ENCODE data around the gene GATB.
"Not testable (repeated sequence)": the region's sequence is repeated elsewhere in the genome, so short reads cannot be mapped to it uniquely, and the experiment has no call there.

Gene GATB

DNA sequence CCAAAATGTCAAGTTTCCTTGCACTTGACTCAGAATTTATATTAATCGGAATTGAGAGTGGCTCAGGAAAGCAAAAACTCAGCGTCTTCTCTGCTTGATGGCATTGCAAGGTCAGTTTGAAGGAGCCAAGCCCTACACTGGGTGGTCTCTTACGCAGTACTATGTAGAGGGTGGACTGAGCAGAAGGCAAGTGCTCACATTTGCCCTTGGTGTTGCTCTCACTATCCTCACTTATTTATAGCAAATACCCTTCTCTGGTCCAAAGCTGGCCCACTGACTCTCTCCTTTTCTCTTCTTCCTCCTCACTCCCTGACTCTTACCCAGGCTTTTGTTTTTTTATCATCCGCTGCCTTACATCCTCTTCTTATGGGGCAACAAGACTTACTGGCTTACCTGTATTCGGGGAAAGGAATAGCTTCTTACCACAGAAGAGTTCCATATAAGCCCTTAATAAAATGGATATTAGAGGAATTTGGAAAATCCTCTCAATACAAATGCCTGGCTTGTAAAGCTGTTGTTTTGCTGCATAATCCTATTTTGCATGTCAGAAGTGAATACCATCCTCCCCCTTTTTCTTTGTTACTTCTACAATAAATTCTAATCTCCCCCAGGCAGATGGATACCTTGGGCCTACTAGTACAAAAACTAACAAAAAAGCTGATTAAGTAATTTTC lies 24.8 kb upstream of the GATB start:
- no peak for DNase-seq (ENCODE audit: low read depth in 3 of 3)

DNA sequence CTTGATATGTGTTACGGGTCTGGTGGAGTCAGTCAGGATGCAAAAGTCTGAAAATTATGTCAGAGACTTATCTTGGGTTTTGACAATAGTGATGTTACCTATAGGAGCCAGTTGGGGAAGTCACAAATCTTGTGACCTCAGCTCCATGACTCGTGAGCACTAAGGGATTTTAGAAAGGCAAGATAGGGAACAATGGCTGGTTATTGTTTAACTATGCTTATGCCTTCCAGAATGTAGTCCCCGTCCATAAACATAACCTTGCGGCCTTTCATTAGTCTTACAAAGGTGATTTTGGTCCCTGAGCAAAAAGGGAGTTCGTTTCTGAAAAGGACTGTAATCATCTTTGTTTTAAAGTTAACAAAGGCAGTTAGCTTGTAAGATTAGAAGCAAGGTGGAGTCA lies 23.9 kb upstream of the GATB start:
- no peak for DNase-seq (ENCODE audit: low read depth in 3 of 3)

DNA sequence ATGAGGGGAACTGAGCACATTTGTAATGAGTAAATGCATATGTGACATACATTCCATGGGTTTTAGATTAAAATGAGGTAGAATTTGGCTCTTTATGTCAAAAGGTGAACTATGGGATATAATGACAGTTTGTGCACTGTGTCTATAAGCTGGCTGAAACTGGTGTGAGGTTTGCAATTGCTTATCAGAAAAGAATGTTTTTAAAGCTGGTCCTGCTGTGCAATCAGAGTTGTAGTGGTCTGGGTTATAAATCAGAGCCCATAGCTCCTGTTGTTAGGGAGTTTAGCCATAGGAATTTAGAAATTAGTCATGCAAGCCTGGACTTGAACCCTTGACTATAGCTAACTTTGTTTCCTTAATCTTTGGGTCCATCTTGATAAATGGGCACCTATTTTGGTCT lies 23.1 kb upstream of the GATB start:
- DNase-seq (ENCODE audit: low read depth in 3 of 3) = no peak

DNA sequence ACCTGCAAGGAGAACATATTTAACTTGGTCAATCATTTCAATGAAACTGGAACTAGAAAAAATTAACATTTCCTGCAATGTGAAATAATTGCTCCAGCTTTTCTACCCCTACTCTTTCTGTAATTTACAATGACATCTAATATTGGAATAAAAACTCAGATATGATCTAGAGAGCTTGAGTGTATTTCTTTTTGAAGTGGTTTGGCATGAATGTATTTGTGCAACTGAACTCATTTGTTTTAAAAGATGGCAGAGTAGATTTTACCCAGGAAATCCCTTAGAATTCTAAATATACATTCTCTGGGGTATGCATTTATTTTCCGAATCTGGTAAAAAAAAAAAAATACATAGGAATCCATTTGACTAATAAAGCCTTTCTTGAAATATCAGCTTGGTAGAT lies 21.5 kb upstream of the GATB start:
- no peak for DNase-seq (ENCODE audit: low read depth in 3 of 3)

DNA sequence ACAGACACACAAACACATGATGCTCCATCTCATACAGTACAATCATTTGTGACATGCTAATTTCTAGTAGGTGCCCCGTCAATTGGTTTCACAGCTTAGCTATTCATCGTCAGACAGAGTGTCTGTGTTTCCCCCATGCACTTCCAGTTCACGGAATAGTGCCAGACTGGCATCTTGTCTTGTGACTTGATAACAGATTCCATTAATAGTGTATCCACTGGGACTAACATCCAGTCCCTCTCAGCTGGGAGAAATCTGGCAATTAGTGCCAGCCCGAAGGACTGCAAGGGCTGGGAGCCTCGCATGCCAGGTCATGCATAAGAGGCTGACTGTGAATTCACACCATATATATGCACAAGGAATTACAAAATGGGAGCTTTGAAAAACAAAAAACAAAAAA lies 20.2 kb upstream of the GATB start:
- no peak for DNase-seq (ENCODE audit: low read depth in 3 of 3)

DNA sequence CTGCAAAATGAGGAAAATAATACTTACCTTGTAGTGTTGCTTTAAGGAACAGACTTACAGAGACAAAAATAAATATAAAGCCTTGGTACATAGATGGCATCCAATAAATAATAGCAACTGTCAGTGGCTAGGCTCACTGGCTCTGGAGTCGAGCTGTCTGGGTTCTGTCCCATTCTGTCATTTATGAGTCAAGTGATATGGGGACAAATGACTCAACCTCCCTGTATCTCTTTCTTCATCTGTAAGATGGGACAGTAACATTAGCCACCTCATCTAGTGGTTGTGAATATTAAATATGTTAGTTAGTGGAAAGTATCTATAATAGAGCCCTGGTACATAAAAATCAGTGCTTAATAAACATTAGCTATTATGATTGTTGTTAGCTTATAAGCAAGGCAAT lies 16.7 kb upstream of the GATB start:
- no peak for DNase-seq (ENCODE audit: low read depth in 3 of 3)

DNA sequence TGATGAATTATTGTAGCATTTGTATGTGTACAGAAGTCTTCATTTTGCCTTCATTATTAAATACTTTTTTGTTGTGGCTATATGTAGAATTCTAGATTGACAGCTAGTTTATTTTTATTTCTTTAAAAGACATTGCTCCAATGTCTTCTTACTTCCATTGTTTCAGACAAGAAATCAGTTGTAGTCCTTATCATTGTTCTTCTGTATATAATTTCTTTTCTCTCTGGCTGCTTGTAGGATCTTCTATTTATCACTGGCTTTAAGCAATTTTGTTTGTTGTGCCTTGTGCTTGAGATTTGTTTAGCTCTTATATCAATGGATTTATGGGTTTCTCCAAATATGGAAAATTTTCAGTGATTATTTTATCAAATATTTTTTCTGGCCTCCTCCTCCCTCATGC lies 13.5 kb upstream of the GATB start:
- no peak for DNase-seq (ENCODE audit: low read depth in 3 of 3)

DNA sequence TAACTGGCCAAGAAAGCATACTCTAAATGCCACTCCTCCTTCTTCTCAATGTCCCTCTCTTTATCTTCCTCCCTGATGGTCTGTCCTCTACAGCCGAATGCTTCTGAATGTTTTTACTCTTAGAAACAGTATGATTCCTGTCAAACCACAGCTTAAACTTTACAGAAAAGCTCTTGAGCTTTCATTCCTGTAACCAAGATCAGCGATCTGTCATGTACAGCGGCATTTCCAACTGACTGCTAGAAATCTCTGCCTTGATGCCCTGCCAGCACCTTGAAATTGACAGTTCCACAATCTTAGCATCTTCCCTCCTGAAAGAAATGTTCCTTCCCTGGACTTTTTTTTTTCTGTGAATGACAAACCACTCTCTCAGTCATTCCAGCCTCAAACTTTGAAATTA lies 11.5 kb upstream of the GATB start:
- DNase-seq (ENCODE audit: low read depth in 3 of 3) = no peak

DNA sequence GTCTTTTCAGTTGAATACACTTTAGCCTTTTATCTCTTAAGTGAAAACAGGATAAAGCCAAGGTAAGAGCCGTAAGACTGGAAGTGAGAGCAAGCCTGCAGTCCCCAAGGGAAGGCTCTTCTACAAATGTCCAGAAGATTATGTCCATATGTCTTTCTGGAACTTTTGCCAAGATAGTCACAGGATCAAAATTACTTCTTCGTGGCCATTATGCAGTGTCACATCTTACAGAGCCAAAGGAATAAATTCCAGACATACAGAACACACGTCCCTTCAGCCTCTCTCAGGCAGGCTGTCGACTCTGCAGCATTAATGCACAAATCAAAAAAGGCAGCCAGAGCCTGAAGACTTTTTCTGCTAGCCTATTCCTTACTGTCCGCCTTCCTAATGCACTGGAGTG lies 10.9 kb upstream of the GATB start:
- DNase-seq (ENCODE audit: low read depth in 3 of 3) = no peak

DNA sequence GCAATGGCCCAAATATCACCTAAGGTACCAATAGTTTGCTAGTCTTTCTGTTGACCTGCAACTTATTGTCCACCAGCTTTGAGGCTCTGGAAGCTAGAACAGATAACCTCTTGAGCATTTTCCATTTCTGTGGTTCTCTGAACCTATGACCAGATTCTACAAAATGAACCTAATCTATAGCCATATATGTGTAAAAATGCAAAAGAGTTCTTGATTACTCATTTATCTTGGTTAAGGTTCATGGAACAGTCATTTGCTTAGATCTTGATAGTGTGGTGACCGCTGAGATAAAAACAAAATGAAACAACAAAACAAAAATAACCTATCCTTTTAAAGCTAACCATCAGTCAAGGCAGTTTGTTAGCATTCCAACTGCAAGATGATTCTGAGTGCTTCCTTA lies 9.3 kb upstream of the GATB start:
- no peak for DNase-seq (ENCODE audit: low read depth in 3 of 3)

DNA sequence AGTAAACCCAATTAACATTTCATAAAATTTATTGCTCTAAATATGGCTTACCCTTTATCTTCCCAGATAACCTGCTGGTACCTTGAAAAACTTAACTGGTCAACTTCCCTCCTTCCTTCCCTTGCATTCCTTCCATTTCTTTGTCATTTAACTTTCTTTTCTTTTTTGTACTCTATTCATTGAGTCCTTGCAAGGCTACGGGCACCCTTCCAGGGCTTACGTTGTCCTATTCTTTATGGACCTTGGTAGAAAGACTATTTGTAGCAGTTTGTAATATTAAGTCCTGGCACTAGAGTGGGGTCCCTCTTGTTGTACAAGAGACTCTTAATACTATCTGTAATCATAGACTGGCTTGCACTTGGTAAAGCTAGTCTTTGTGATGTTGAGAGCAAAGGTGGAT lies 8.0 kb upstream of the GATB start:
- DNase-seq (ENCODE audit: low read depth in 3 of 3) = no peak

DNA sequence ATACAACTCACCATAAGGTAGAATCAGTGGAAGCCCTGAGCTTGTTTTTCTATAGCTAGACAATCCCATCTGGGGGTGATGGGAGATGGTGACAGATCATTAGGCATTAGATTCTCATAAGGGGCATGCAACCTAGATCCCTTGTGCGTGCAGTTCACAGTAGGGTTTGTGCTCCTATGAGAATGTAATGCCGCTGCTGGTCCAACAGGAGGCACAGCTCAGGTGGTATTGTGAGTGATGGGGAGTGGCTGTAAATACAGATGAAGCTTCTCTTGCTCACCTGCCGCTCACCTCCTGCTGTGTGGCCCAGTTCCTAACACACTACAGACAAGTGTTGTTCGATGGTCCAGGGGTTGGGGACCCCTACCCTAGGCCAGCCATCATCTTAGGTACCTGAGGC lies 5.9 kb upstream of the GATB start:
- DNase-seq (ENCODE audit: low read depth in 3 of 3) = no peak

DNA sequence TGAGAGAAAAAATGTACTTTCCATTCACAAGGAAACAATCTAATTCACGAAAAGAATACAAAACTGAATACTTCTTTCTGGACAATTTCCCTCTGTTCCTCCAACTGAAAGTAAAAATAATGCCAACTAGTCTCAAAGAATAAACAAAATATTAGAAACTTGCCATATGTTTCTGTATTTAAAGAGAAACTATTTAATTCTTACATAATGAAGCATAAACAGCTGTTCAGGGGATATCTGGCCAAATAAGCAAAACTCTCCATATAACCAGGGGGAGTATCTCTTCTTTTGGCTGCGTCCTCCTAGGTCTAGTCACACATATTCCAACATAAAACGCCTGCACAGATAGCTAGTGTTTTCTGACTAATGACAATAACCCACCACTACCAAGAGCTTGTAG lies 805 bp downstream of the GATB start:
- no peak for DNase-seq (ENCODE audit: low read depth in 3 of 3)

DNA sequence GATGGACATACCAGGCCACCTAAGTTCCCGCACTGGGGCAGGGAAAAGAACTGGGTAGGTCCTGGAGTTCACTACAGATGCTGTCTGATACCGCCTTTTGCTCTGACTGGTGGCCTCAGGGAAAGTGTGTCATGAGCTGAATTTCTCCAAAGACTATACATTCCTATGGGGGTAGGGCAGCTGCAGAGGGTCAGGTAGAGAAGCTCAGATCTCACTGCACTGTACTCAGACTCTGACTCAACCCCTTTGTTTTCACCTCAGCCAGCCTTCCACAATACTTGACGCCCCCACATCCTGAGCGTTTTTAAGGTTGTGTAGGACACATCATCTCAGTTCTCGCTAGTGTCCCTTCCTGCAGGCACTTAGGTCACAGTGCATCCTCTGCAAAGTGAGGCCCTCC lies 7.8 kb downstream of the GATB start:
- DNase-seq (ENCODE audit: low read depth in 3 of 3) = no peak

DNA sequence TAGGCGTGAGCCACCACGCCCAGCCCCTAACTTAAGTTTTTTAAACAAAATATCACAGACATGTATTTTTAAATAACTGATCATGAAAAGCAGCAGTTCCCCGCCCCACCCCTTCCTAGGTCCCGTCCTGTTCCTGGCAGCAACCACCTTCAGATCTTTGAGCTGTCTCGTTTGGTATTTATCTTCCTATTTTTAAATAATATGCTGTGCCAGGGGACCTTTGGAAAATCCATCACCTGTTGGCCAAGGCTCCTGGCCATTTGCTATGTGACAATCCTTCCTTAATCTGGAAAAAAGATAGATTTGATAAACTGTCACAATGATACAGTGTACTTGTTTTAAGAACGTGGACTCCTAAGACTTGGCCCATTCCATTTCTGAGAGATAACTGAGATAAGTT lies 10.7 kb downstream of the GATB start:
- no peak for DNase-seq (ENCODE audit: low read depth in 3 of 3)

DNA sequence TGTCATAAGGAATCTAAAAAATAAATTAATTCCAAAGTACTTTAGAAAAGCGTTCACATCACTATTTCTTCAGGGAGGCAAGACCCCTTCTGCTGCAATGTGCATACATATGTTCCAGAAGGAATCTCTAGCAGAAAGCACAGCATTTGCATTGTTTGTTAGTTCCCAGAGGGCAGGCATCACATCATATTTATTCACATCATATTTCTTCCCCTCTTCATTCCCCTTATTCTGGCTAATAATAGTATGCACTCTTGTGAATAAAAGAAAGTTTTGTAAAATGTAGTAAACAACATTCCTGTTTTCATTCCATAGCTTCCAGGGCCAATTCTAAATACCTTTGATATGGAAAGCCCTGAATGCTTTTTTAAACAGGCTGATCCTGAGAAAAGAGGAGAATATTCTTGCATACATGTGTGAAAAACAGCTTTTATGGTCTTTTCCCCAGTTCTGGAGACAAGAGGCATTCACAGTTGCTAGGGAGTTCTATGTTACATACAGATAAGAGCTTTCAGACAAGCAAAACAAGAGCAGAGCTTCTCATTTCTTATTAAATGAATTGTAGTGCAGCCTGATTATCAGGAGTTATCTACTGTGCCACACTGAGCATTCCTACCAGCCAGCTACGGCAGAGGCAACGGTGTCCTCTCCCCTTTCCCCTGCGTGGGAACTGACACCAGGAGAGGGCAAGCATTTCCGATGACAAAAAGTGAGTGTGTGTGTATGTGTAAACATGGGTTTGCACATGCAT lies 15.2 kb downstream of the GATB start:
- DNase-seq (ENCODE audit: low read depth in 3 of 3) = no peak

DNA sequence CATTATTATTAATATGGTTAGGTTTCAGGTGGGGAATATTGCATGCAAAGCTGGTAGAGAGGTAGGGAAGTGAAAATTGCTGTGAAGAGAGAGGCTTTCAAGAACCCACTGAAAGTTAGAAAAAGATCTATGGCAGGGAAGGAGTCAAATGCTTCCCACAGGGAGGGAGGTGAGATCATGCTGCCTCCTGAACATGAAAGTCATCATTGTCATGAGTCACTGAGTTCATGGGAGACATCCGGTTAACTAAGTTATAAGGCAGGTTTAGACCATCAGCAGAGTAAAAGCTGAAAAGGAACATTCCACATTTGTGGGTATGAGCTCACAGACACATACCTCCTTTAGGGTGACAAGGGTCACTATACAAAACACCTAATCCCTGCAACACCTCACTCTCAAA lies 16.2 kb downstream of the GATB start:
- no peak for DNase-seq (ENCODE audit: low read depth in 3 of 3)

DNA sequence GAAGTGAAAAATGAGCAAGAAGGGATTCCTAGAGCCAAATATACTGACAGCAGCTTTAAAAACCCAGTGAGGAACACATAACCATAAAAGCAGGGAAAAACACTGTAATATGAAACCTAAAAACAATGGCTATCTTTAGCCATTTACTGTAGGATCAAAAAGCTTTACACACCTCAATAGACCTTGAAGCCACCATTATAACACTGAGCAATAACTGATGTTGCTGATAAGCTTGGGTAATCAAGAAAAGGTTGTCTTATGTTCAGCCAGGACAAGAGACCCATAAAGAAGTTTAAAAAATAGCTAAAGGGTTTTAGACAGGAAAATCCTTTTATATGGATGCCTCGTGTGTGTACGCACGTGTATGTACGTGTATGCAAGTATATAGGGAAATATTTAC lies 16.9 kb downstream of the GATB start:
- DNase-seq (ENCODE audit: low read depth in 3 of 3) = no peak

DNA sequence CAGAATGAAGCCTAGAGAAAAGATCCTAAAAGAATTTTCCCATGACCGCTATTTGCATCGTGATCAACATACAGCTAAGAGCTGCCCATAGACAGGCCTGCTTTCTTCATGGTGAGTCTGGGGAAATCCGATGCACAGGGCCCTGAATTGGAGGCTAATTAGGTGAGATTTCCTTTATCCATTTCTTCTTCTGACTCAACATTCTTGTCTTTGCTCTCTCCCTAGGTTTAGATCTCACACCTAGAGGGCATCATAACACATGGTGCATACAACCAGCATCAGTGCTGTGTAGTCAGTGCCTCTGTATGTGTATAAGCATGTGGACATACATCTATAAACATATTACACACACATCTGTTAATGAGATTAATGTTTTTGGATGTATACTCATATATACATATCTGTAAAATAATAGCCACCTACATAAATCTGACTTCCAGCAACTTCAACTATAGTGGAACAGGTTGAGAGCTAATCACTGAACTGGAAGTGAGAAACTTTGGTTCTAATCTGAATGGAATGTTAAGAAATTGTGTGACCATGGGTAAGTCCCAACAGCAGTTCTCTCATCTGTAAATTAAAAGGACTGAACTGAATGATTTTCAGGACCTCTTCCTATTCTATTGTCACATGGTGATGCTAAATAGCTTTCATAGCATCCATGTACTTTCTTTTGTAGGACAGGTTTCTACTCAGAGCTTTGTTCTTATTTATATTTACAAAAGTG lies 17.5 kb downstream of the GATB start:
- DNase-seq (ENCODE audit: low read depth in 3 of 3) = no peak

DNA sequence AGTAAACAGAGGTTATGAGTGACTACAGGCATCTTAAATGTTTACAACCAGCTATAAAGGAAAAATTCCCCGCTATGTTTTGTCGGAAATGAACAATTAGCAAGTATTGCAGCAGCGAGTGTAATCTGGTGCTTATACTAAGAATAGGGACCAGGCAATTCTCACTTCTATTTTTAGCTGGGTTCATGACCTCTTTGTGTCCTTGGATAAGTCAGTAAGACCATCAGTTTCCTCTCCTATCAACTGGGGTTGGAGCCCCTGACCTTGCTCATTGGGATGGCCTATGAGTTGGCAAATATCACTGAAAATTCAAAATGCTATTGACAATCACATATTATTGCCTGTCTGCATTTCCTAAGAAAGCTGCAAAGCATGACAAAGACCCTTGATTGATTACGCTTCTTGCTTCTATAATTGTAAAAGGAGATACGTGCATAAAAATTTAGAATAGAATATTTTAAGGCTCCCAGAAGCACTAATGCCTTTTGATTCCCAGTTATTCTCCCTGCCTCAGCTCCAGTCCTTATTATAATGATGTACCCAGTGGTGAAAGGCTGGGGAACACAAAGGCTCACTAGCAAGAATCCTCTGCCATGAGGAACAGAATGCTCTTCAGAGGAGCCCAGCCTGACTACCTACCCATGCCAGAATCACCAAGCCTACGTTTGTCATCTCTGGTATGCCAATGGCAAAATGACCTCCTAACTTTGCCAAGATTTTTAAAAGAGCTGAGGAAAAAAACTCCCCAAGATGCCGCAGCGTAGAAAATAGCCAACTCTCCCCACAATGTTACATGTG lies 21.9 kb downstream of the GATB start:
- no peak for DNase-seq (ENCODE audit: low read depth in 3 of 3)

DNA sequence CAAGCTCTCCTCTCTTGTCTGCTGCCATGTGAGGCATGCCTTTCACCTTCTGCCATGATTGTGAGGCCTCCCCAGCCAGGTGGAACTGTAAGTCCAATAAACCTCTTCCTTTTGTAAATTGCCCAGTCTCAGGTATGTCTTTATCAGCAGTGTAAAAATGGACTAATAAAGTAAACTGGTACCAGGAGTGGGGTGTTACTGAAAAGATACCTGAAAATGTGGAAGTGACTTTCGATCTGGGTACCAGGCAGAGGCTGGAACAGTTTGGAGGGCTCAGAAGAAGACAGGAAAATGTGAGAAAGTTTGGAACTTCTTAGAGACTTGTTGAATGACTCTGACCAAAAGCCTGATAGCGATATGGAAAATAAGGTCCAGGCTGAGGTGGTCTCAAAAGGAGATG lies 24.0 kb downstream of the GATB start:
- DNase-seq (ENCODE audit: low read depth in 3 of 3) = not testable (repeated sequence)

DNA sequence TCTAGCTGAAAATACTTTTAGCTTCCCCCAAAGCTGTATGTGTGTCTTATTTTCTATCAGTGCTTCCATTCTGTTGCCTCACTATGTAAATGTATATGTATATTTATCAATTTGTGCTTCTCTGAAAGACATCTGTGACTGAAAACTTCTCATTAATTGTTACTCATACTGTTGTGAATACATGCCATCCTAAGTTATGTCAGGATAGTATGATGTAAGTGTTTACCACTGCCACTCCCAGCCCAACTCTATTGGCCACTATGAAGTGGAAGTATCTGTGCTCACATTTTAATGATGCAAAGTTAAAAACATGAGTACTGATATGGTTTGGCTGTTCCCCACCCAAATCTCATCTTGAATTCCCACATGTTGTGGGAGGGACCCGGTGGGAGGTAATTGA lies 24.4 kb downstream of the GATB start:
- DNase-seq (ENCODE audit: low read depth in 3 of 3) = no peak
